Endothelial cell of umbilical vein (primary cell): ENCODE results near the gene ETV4. TPM values are rescaled to one million over a fixed set of nuclear protein-coding genes. Genes with fewer than 3 reads are reported as not detected.

ENCODE experiments used
- BruUV-seq: library from RNA; stranded (reverse); fragments of 400-500 nt; replicated peaks from 2 replicates; lab custom pipeline; 2021; lab: Mats Ljungman, UMichigan
- CTCF ChIA-PET: fragments of 300-600, 350-600 bp; sonication (Branson Sonifier 250); formaldehyde crosslinking; loops from one replicate; lab custom pipeline; 2021; ENCODE audit warnings: antibody characterized with exemption, inconsistent platforms; lab: Charles Lee
- POLR2A ChIA-PET: fragments of 300-600, 350-600 bp; sonication (Branson Sonifier 250); formaldehyde crosslinking; loops from one replicate; lab custom pipeline; 2021; ENCODE audit warnings: antibody characterized with exemption, inconsistent platforms; lab: Charles Lee
- DNase-seq: peaks from one replicate; pipeline ENCODE4 v3.0.0-alpha.2; 2011; ENCODE audit warnings: low read depth, low spot score
- FAIRE-seq: peaks from 2 replicates; lab custom pipeline; 2011; peaks lifted over from hg19 to GRCh38; lab: Jason Lieb, UNC
- H2AFZ ChIP-seq: 2 replicates; pipeline ENCODE4 v1.6.0; 2012; ENCODE audit warnings: low read depth, low read length, control low read depth, inconsistent platforms
- H3K27ac ChIP-seq: 2 replicates; pipeline ENCODE4 v1.5.1; 2011; ENCODE audit warnings: low read depth, mild to moderate bottlenecking, control low read depth, low read length, moderate library complexity; ENCODE audit not compliant: insufficient read depth
- H3K27me3 ChIP-seq, 2 experiments: 2 replicates each; pipeline versions ENCODE4 v1.6.0 to v1.6.1; 2011; ENCODE audit warnings: low read length in 2 of 2, mixed read lengths in 1 of 2; ENCODE audit not compliant: control insufficient read depth in 2 of 2, insufficient read depth in 2 of 2
- H3K36me3 ChIP-seq, 2 experiments: 2 replicates in 1 of 2; 3 replicates in 1 of 2; pipeline ENCODE4 v1.5.1; 2011; ENCODE audit warnings: low read length in 2 of 2, mild to moderate bottlenecking in 1 of 2, moderate library complexity in 1 of 2; ENCODE audit not compliant: control insufficient read depth in 2 of 2, insufficient read depth in 2 of 2; ENCODE audit errors: extremely low read depth in 1 of 2
- H3K4me1 ChIP-seq: 3 replicates; pipeline ENCODE4 v1.5.1; 2011; ENCODE audit warnings: mild to moderate bottlenecking, low read length; ENCODE audit not compliant: control insufficient read depth, insufficient read depth; ENCODE audit errors: extremely low read depth
- H3K4me2 ChIP-seq: 2 replicates; pipeline ENCODE4 v1.6.1; 2011; ENCODE audit warnings: low read length, control low read depth, mixed read lengths; ENCODE audit not compliant: insufficient read depth
- H3K4me3 ChIP-seq, 3 experiments: fragments of 200-600 bp in 1 of 3; sonication (generic), shearing (Covaris generic) in 1 of 3; replicated peaks in 1 of 3; 2 replicates each; pipeline ENCODE4 v1.5.1; 2011 to 2016; ENCODE audit warnings: control low read depth in 3 of 3, low read length in 3 of 3, mild to moderate bottlenecking in 2 of 3, inconsistent platforms in 1 of 3, low read depth in 1 of 3, moderate library complexity in 1 of 3; ENCODE audit not compliant: insufficient read depth in 1 of 3
- H3K79me2 ChIP-seq: 2 replicates; pipeline ENCODE4 v1.6.0; 2012; ENCODE audit warnings: low read length, inconsistent platforms; ENCODE audit not compliant: control insufficient read depth, insufficient read depth
- H3K9ac ChIP-seq: replicated peaks from 2 replicates; pipeline ENCODE3; 2011; ENCODE audit warnings: low read length, control low read depth; ENCODE audit not compliant: insufficient read depth; ENCODE audit errors: extremely low read depth
- H3K9me1 ChIP-seq: replicated peaks from 3 replicates; pipeline ENCODE4 v1.6.0; 2011; ENCODE audit warnings: mild to moderate bottlenecking, low read length; ENCODE audit not compliant: control insufficient read depth, insufficient read depth; ENCODE audit errors: extremely low read depth
- H3K9me3 ChIP-seq: replicated peaks from 2 replicates; pipeline ENCODE4 v1.5.1; 2012; ENCODE audit warnings: low read length, inconsistent platforms; ENCODE audit not compliant: control insufficient read depth, insufficient read depth
- H4K20me1 ChIP-seq: replicated peaks from 2 replicates; pipeline ENCODE3; 2011; ENCODE audit warnings: mild to moderate bottlenecking, low read length; ENCODE audit not compliant: control insufficient read depth, insufficient read depth; ENCODE audit errors: extremely low read depth
- GATA2 ChIP-seq: IDR thresholded peaks from 2 replicates; pipeline ENCODE4 v1.7.0; 2011; ENCODE audit warnings: low read depth, mild to moderate bottlenecking, moderate library complexity, mixed read lengths, low read length; ENCODE audit not compliant: insufficient read length, insufficient read depth
- JUN ChIP-seq: IDR thresholded peaks from 2 replicates; pipeline ENCODE4 v1.6.1; 2011; ENCODE audit warnings: borderline replicate concordance, low read depth; ENCODE audit not compliant: insufficient read length, insufficient read depth
- dilution Hi-C: fragments of 300-500 bp; cut with MboI; formaldehyde crosslinking; loops from one replicate; pipeline ENCODE4 v1.15.0; 2019; ENCODE audit warnings: low sequenced_read_pairs; ENCODE audit not compliant: extremely low pct_ligation_motif_present
- intact Hi-C: fragments of 100-400 bp; cut with micrococcal nuclease; formaldehyde crosslinking; loops from one replicate; pipeline ENCODE4 v1.10.0; 2022
- polyA plus RNA-seq, 4 experiments: library from polyadenylated mRNA; depleted of rRNA in 3 of 4; stranded (reverse) in 3 of 4; unstranded in 1 of 4; fragments of >200 nt; gene quantifications; 2 replicates each; pipeline versions ENCODE4 v1.2.1 to v1.2.3, GENCODE V29; 2011 to 2012; ENCODE audit warnings: missing spikeins in 1 of 4
- total RNA-seq: library from RNA; stranded (reverse); gene quantifications from 2 replicates; pipeline ENCODE4 v1.2.3, GENCODE V29; 2021
- TF ChIP-seq, protein P1 (sequence below): IDR thresholded peaks from 2 replicates; pipeline ENCODE4 v1.6.1; 2011; ENCODE audit not compliant: insufficient read depth, insufficient read length
- TF ChIP-seq, protein P2 (sequence below), 2 donors: IDR thresholded peaks; 1 replicate in 1 of 2; 2 replicates in 1 of 2; pipeline ENCODE4 v1.5.1; 2011; ENCODE audit warnings: low read length in 2 of 2, mild to moderate bottlenecking in 2 of 2, moderate library complexity in 2 of 2, control low read depth in 1 of 2, inconsistent platforms in 1 of 2, low read depth in 1 of 2; ENCODE audit not compliant: insufficient read depth in 1 of 2; ENCODE audit errors: extremely low read depth in 1 of 2

The ETV4 gene
- total and polyA plus RNA-seq, 2 donors (not counting 3 experiments of a cell fraction or from before 2014, with no cell fraction given), result 7.3 to 32.2 TPM

DNA sequence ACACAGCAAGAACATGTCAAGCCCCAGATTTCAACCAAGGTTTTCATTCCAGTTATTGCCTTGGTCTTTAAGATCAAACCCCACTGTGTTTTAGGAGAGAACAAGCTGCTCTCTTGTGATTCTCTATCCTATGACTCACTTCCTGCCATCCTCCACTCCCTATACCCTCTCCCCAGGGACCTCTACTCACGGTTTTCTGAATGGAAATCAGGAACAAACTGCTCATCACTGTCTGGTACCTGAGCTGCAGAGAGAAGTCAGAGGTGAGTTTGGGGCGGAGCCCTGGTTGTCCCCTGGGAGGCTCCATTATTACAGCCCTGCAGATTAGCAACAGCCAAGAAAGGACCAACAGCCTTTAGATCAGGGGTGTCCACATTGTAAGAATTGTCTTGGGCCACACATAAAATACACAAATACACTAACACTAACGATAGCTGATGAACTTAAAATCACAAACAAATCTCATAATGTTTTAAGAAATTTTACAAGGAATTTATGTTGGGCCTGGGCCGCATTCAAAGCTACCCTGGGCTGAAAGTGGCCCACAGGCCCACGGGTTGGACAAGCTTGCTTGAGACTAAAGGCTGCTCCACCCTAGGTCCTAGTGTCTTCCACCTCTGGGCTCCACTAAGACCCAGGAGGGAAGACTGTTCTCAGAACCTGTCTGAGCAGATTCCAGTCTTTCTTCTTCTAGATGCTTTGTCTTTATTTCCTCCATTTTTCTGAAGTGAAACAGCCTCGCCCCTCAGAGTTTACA, 9.7 kb downstream of the ETV4 start:
- H3K27me3 ChIP-seq, result no peaks in the 10 kb centered on the region
- dilution Hi-C loops, result no loop called here
- ChIA-PET POLR2A (no interaction called here), CTCF (interaction anchor here (0.7 to 1.3 kb wide), 3 partner anchors 9 to 16 kb away, joined by 3 read pairs; no protein-coding TSS in a partner anchor)
- no peak overlapping the region for H2AFZ ChIP-seq
- no peaks in the 10 kb centered on the region for H4K20me1 ChIP-seq
- intact Hi-C loops, result no loop called here
- H3K79me2 ChIP-seq, result peaks cover 3% of the 10 kb centered on the region
- DNase-seq (no peak), FAIRE-seq (no peak)
- no peak overlapping the region for H3K4me2 ChIP-seq
- H3K36me3 ChIP-seq, result no peaks in the 10 kb centered on the region
- no TSS peak for BruUV-seq
- no peak overlapping the region for H3K27ac ChIP-seq
- peaks cover 9% of the 10 kb centered on the region for H3K4me1 ChIP-seq
- no peak overlapping the region for H3K9ac ChIP-seq
- H3K9me1 ChIP-seq, result no peaks in the 10 kb centered on the region
- H3K4me3 ChIP-seq, result no peak overlapping the region
- TF ChIP-seq, protein P1, sequence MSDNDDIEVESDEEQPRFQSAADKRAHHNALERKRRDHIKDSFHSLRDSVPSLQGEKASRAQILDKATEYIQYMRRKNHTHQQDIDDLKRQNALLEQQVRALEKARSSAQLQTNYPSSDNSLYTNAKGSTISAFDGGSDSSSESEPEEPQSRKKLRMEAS, result no peak
- TF ChIP-seq GATA2 (no peak), JUN (no peak)
- TF ChIP-seq, protein P2, sequence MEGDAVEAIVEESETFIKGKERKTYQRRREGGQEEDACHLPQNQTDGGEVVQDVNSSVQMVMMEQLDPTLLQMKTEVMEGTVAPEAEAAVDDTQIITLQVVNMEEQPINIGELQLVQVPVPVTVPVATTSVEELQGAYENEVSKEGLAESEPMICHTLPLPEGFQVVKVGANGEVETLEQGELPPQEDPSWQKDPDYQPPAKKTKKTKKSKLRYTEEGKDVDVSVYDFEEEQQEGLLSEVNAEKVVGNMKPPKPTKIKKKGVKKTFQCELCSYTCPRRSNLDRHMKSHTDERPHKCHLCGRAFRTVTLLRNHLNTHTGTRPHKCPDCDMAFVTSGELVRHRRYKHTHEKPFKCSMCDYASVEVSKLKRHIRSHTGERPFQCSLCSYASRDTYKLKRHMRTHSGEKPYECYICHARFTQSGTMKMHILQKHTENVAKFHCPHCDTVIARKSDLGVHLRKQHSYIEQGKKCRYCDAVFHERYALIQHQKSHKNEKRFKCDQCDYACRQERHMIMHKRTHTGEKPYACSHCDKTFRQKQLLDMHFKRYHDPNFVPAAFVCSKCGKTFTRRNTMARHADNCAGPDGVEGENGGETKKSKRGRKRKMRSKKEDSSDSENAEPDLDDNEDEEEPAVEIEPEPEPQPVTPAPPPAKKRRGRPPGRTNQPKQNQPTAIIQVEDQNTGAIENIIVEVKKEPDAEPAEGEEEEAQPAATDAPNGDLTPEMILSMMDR (IDR thresholded peaks at IDR 0.05; ENCODE audit: extremely low read depth in 1 of 2, insufficient read depth in 1 of 2, low read depth in 1 of 2, low read length in 2 of 2), result no peak
- H3K9me3 ChIP-seq, result no peaks in the 10 kb centered on the region
